Measurements from ENCODE around the gene SYT5.
A peak's percentile ranks its signal among the peaks of the same experiment; 100 is the strongest.
"Not testable (repeated sequence)": the region's sequence is repeated elsewhere in the genome, so short reads cannot be mapped to it uniquely, and the experiment has no call there.

Gene SYT5

GRCh38 chr19:55179606-55180484 is at the start of gene SYT5:
Gene SYT5, minus strand, starts transcription at chr19:55180289. Its CDS starts 1,248 bp downstream, at chr19:55179041.
- no peak for DNase-seq (ENCODE audit: low read depth)

GRCh38 chr19:55229789-55230182 is 49.7 kb upstream of the SYT5 start:
- DNase-seq (ENCODE audit: low read depth), result no peak

- DNase-seq (ENCODE audit: low read depth), result no peak
These were observed 49.2 kb upstream of the SYT5 start for GRCh38 chr19:55229145-55229788.

DNA sequence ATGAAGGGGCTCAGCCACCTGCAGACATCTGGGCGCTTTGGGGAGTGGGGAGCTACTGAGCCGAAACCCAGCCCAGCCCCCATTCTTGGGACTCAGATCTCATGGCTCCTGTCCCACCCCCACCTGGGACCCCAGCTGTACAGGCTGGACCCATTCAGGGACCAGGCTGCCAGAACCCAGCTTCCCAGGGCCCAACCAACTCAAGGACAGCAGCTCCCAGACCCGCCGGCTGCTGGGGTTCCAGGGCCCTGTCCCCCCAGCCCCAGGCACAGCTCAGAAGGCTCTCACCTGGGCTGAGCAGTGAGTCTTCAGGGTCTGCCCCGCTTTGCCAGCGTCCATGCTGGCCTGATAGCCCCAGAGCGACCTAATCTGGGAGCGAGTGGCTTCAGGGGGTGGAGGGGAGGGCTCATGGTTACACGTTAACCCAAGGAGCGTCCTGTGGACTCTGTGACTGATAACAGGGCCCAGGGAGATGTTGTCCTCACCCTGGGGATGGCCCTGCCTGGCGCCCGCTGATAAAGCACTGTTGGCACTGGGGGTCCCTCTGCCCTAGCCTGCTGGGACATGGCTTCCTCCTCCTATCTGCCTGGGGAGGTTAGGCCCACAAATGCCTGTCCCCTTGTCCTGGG is 48.4 kb upstream of the SYT5 start, which contains the start of gene TMEM86B:
Gene TMEM86B, minus strand, starts transcription at position 361 of the 629 bp plus-strand sequence. Its CDS starts 22 bp downstream, at position 339.
- DNase-seq (ENCODE audit: low read depth), result no peak

DNA sequence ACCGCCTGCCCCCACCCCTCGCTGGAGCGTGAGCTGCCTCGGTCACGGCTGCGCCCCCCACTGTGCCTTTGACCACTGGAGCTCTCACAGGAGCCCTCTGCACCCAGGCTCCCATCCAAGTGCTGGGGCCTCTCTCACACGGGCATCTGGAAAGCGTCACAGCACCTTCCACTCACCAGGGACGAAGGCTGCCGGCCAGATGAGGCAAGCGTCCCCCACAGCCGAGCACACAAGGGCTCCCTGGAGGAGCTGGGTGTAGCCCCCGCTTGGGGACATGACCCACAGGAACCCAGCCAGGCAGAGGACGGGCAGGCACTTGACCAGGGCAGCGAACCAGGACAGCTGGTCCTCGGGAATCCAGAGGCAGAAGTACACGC is 47.9 kb upstream of the SYT5 start:
- DNase-seq (ENCODE audit: low read depth), result no peak

GRCh38 chr19:55227241-55228014 is 47.3 kb upstream of the SYT5 start:
- no peak for DNase-seq (ENCODE audit: low read depth)

DNA sequence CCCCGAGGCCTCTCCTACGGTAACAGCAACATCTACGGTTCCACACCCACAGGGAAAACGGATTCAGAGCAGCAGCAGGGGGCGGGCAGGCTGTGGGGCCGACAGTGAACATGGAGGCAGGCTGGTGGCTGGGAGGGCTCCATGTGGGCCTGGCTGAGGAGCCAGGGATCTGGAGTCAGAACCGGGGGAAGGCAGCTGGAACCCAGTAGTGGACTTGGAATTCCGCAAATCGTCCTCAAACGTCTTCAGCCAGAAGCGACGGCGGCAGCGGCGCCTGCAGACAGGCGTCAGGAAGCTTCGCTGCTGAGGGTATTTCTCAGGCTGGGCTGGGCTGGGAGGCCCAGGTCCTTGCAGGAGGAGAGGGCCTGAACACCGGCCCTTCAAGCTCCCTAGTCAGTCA is 46.7 kb upstream of the SYT5 start:
- no peak for DNase-seq (ENCODE audit: low read depth)

GRCh38 chr19:55226273-55226672 is 46.2 kb upstream of the SYT5 start:
- no peak for DNase-seq (ENCODE audit: low read depth)

- DNase-seq (ENCODE audit: low read depth), result no peak
These were observed 45.4 kb upstream of the SYT5 start for GRCh38 chr19:55225415-55225958.

DNA sequence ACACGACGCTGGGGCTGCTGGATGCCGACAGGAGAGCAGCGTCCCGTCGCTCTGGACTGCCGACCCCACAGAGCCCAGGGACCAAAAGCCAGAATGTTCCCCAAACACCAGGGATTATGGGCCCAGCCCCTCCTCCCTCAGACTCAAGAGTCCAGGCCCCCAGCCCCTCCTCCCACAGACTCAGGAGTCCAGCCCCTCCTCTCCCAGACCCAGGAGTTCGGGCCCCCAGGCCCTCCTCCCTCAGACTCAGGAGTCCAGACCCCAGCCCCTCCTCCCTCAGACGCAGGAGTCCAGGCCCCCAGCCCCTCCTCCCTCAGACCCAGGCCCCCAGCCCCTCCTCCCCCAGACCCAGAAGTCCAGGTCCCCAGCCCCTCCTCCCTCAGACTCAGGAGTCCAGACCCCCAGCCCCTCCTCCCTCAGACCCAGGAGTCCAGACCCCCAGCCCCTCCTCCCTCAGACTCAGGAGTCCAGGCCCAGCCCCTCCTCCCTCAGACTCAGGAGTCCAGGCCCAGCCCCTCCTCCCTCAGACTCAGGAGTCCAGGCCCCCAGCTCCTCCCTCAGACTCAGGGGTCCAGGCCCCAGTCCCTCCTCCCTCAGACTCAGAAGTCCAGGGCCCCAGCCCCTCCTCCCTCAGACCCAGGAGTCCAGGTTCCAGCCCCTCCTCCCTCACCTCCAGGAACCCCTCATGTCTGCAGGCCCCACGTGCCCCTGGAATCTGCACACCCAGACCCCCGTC is 44.8 kb upstream of the SYT5 start:
- not testable (repeated sequence) for DNase-seq (ENCODE audit: low read depth)

GRCh38 chr19:55224038-55224665 is 44.1 kb upstream of the SYT5 start:
- DNase-seq (ENCODE audit: low read depth), result no peak

DNA sequence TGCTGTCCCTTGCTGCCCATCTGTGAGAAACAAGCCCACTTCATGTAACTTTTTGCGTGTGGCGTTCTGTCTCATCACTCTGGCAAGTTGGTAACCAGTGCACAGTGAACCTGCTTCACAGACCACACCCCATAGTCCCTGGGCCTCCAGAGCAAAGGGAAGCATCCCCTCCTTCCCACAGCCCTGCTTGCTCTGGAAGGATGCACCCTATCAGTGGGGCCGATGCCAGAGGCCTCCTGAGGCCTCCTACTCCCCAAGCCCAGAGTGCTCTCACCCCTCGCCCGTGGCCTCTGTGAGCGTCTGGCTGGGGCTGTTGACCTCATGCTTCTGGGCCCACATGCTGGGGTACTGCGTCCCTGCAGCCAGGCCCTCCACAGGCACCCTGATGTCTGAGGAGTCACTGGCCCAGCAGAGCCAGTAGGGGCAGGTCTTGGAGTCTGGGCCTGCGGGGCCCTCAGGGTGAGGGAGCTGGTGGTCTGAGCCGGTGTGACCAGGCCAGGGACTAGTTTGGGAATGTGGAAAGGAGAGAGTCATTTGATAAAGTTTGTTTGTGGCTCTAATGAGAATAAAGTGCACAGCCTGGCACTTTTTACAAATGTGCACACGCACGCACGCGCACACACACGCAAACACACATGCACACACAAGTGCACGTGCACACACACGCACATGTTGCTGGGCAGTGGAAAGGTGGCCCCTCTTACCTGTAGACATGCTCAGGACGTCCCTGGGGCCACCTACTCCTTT is 43.4 kb upstream of the SYT5 start:
- DNase-seq (ENCODE audit: low read depth), result no peak

GRCh38 chr19:55220525-55220924 is 40.4 kb upstream of the SYT5 start:
- DNase-seq (ENCODE audit: low read depth), result no peak

DNA sequence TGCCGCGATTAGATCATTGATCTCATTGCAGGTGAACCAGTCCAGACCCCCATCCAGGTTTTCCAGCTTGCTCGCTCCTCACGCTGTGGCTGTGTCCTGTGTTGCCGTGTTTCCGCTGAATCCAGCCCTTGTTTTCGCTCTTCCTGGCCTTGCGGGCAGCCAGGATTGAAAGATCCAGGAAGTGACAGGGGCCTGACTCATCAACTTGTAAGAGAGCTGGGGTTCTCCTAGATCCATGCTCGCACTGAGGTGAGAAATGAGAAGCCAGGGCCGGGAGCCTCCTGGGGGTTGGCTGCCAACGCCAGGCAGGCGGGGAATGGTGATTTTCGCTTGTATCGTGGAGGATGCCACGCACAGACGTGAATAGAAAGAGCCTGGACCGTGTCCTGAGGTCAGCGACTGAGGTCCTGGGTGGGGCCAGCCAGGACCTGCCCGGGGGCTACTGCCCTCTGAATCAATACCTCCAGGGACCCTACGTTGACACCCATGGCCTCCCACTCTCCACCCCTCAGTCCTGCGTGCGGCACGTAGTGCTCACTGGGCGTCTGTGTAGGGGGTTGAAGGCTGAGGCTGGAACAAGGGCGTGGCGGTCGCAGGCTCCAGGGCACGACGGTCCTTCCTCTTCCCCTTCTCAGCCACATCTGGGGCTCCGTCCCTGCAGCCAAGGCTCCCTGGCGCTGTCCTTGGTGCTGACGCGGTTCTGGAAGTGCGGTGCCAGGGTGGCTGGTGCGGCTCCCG is 36.5 kb upstream of the SYT5 start:
- DNase-seq (ENCODE audit: low read depth), result peak; percentile 98

GRCh38 chr19:55213547-55213946 is 33.5 kb upstream of the SYT5 start:
- DNase-seq (ENCODE audit: low read depth), result no peak

DNA sequence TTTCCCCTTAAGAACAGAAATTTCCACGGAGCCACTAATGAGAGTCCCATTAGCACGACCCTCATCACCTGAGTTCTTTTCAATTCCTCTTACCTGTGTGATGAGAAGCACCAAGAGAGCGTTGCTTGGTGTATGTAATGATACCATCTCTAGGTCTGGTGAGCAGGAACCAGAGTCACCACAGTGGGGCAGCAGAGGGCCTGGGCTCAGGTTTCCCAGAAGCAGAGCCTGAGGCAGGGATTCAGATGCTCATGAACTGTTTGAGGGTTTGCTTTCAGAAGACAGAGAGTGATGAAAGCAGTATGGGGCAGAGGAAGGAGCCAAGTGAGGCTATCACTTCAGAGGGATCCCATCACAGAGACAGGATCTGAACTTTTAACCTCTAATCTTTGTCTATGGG is 32.4 kb upstream of the SYT5 start:
- DNase-seq (ENCODE audit: low read depth), result no peak

DNA sequence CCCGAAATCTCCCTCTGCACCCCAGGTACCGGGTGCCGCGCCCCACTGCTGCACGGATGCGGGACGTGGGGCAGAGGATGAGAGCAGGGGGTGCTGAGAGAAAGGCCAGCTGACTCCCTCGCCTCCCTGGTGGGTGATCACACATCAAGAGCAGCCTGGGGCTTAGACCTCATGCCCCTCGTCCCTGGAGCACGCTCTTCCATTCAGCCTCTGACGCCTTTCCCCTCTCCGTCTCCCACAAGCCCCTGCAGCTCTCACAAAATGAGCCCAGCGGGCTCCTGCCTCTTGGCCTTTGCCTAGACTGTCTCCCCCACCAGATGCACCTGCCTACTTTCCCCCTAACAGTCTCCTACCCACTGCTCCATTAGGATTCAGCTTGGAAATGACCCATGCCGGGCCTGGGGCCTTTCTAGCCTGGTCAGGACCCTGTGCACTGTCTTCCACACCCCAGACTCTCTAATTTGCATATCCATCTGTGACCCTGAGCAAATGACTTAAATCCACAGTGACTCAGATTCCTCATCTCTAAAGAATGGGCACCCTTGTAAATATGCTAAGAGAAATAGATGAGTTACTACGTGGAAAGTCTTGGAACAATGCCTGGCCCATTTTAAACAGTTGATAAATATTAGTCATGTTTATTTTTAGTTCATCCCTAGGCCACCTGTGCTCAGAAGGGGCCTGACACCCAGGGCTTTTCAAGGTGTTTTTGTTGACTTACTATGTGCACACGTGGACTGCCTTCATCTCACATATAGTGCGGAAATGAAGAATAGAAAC is 29.8 kb upstream of the SYT5 start:
- DNase-seq (ENCODE audit: low read depth), result peak; percentile 89

All from GM04504 (cell line).